CD4-positive, alpha-beta T cell (primary cell): ENCODE results near the gene TAS2R42. TPM values are rescaled to one million over a fixed set of nuclear protein-coding genes. Genes with fewer than 3 reads are reported as not detected.
A peak's percentile ranks its signal among the peaks of the same experiment; 100 is the strongest.

Source experiments
- ATAC-seq: fragments of 200-7000 bp; cut with Tn5 transposase; one replicate; pipeline ENCODE4 v1.10.0; 2022; ENCODE audit warnings: mild to moderate bottlenecking; ENCODE audit not compliant: poor library complexity
- CTCF ChIA-PET: fragments of 350-600 bp; sonication (Branson Sonifier 250); formaldehyde crosslinking; loops from one replicate; lab custom pipeline; 2021; ENCODE audit warnings: antibody characterized with exemption, inconsistent platforms; lab: Charles Lee
- POLR2A ChIA-PET: fragments of 350-600 bp; sonication (Branson Sonifier 250); formaldehyde crosslinking; loops from one replicate; lab custom pipeline; 2021; ENCODE audit warnings: antibody characterized with exemption, inconsistent platforms; lab: Charles Lee
- DNase-seq, 14 experiments: peaks; one replicate each; pipeline ENCODE4 v3.0.0-alpha.2; 2013 to 2020; ENCODE audit warnings: mixed read lengths in 2 of 14
- H3K27ac ChIP-seq, 2 donors: one replicate each; pipeline versions ENCODE4 v1.5.1 to v1.7.0; 2013; ENCODE audit warnings: low read length in 2 of 2, low read depth in 1 of 2, mild to moderate bottlenecking in 1 of 2
- H3K27me3 ChIP-seq, 2 experiments: 1 replicate in 1 of 2; 2 replicates in 1 of 2; pipeline versions ENCODE4 v1.6.1 to v1.7.0; 2013; ENCODE audit warnings: low read length in 2 of 2, control low read depth in 1 of 2, mild to moderate bottlenecking in 1 of 2, moderate library complexity in 1 of 2; ENCODE audit not compliant: insufficient read depth in 2 of 2, control insufficient read depth in 1 of 2
- H3K36me3 ChIP-seq: one replicate; pipeline ENCODE4 v1.6.1; 2013; ENCODE audit warnings: low read length, control low read depth; ENCODE audit not compliant: insufficient read depth
- H3K4me1 ChIP-seq: one replicate; pipeline ENCODE4 v1.6.1; 2013; ENCODE audit warnings: low read length, control low read depth; ENCODE audit not compliant: insufficient read depth
- H3K4me3 ChIP-seq: one replicate; pipeline ENCODE4 v1.5.1; 2013; ENCODE audit warnings: mild to moderate bottlenecking, low read length, moderate library complexity
- H3K9me3 ChIP-seq, 2 experiments: 1 replicate in 1 of 2; 2 replicates in 1 of 2; pipeline versions ENCODE4 v1.6.1 to v1.7.0; 2013; ENCODE audit warnings: low read length in 2 of 2, mild to moderate bottlenecking in 2 of 2, control low read depth in 1 of 2, moderate library complexity in 1 of 2; ENCODE audit not compliant: control insufficient read depth in 1 of 2, insufficient read depth in 1 of 2
- H3K27ac Mint-ChIP-seq: one replicate; pipeline ENCODE4 v1.8.0; 2020; ENCODE audit warnings: mixed read lengths
- H3K27me3 Mint-ChIP-seq: one replicate; pipeline ENCODE4 v1.8.0; 2021; ENCODE audit warnings: mixed read lengths
- H3K36me3 Mint-ChIP-seq: one replicate; pipeline ENCODE4 v1.8.0; 2021; ENCODE audit warnings: low read depth, mixed read lengths
- H3K4me1 Mint-ChIP-seq: one replicate; pipeline ENCODE4 v1.8.0; 2021; ENCODE audit warnings: low read depth, mixed read lengths
- H3K4me3 Mint-ChIP-seq: one replicate; pipeline ENCODE4 v1.8.0; 2020; ENCODE audit warnings: mild to moderate bottlenecking, mixed read lengths
- H3K9me3 Mint-ChIP-seq: one replicate; pipeline ENCODE4 v1.8.0; 2020; ENCODE audit warnings: mixed read lengths
- CTCF ChIP-seq: fragments of 200-600 bp; IDR thresholded peaks from one replicate; pipeline ENCODE4 v1.8.0; 2022; ENCODE audit warnings: antibody characterized with exemption, mild to moderate bottlenecking
- intact Hi-C, 2 experiments: fragments of 100-400 bp; cut with DNase I in 1 of 2; cut with micrococcal nuclease in 1 of 2; formaldehyde crosslinking; loops; one replicate each; pipeline versions ENCODE4 v1.15.1 to v1.9.0; 2023 to 2025; cut with DNase I, micrococcal nuclease
- polyA plus RNA-seq, 2 donors: library from polyadenylated mRNA; unstranded; fragments of 120-200 nt; gene quantifications; one replicate each; pipeline ENCODE4 v1.2.1, GENCODE V29; 2013
- total RNA-seq, 174 experiments: library from RNA in 2 of 174; stranded (reverse) in 2 of 174; gene quantifications; one replicate each; pipeline ENCODE4 v1.2.3 and lab custom pipeline; 2021 to 2026

Gene TAS2R42
- total RNA-seq (not detected), total RNA-seq (lab: John Stamatoyannopoulos, UW) (0 to 0.06 (median 0) reads per million in 172 experiments)
- polyA plus RNA-seq (2013, experiment 1 of 2) = 0.09 TPM
- not detected for polyA plus RNA-seq (2013, experiment 2 of 2)

- no peak within 1 kb of the TSS for H3K27ac Mint-ChIP-seq
- ChIA-PET CTCF (no interaction called here), POLR2A (no interaction called here)
- no peak for DNase-seq
- no peaks in the 10 kb centered on the region for H3K36me3 ChIP-seq
- peaks cover 5% of the 10 kb centered on the region for H3K36me3 Mint-ChIP-seq
- no peaks in the 10 kb centered on the region for H3K27me3 Mint-ChIP-seq
- H3K4me1 ChIP-seq = no peaks in the 10 kb centered on the region
- no peak for TF ChIP-seq CTCF
- no peak for ATAC-seq
- no peaks in the 10 kb centered on the region for H3K4me1 Mint-ChIP-seq
- H3K9me3 Mint-ChIP-seq = no peaks in the 10 kb centered on the region
- H3K4me3 Mint-ChIP-seq = no peak within 1 kb of the TSS
- H3K9me3 ChIP-seq = no peaks in the 10 kb centered on the region
- intact Hi-C loops = no loop called here
- H3K27me3 ChIP-seq = no peaks in the 10 kb centered on the region
- H3K27ac ChIP-seq = no peak within 1 kb of the TSS
- no peak within 1 kb of the TSS for H3K4me3 ChIP-seq
These were observed at the start of gene TAS2R42 for GRCh38 chr12:11186837-11187236. Gene TAS2R42, minus strand, starts transcription at chr12:11186937. Its CDS starts 0 bp downstream, at chr12:11186937.

- Mint-ChIP-seq H3K27ac (no peak overlapping the region), H3K4me3 (no peak overlapping the region), H3K27me3 (no peaks in the 10 kb centered on the region), H3K36me3 (peaks cover 7% of the 10 kb centered on the region), H3K9me3 (peaks cover 6% of the 10 kb centered on the region), H3K4me1 (no peaks in the 10 kb centered on the region)
- H3K27me3 ChIP-seq = no peaks in the 10 kb centered on the region
- H3K4me1 ChIP-seq = no peaks in the 10 kb centered on the region
- intact Hi-C loops = no loop called here
- ChIA-PET CTCF (no interaction called here), POLR2A (no interaction called here)
- H3K4me3 ChIP-seq = no peak overlapping the region
- H3K9me3 ChIP-seq = no peaks in the 10 kb centered on the region
- ATAC-seq (no peak), DNase-seq (no peak)
- no peak overlapping the region for H3K27ac ChIP-seq
- TF ChIP-seq CTCF = no peak
- no peaks in the 10 kb centered on the region for H3K36me3 ChIP-seq
These were observed 46.8 kb upstream of the TAS2R42 start for GRCh38 chr12:11233532-11233931.

GRCh38 chr12:11228296-11228879, 41.7 kb upstream of the TAS2R42 start:
- Mint-ChIP-seq H3K27ac (no peak overlapping the region), H3K4me1 (no peaks in the 10 kb centered on the region), H3K4me3 (no peak overlapping the region), H3K9me3 (no peaks in the 10 kb centered on the region), H3K36me3 (no peaks in the 10 kb centered on the region), H3K27me3 (no peaks in the 10 kb centered on the region)
- Histone ChIP-seq H3K4me1 (no peaks in the 10 kb centered on the region), H3K27ac (no peak overlapping the region), H3K4me3 (no peak overlapping the region), H3K9me3 (no peaks in the 10 kb centered on the region), H3K27me3 (no peaks in the 10 kb centered on the region), H3K36me3 (no peaks in the 10 kb centered on the region)
- ChIA-PET POLR2A (interaction anchor here (0.6 kb wide), 1 partner anchor 143 kb away, joined by 3 read pairs; no protein-coding TSS in a partner anchor), CTCF (interaction anchor here (1.2 to 1.8 kb wide), 3 partner anchors 258 to 457 kb away, joined by 5 to 6 read pairs (median 5); no protein-coding TSS in a partner anchor)
- intact Hi-C loops = no loop called here
- ATAC-seq = no peak
- TF ChIP-seq CTCF = peak; percentile 21
- DNase-seq = peak in 6 of 14 experiments; percentile 1 to 56 (median 18)
